Thyroid gland (tissue), 4 donors: Measurements from ENCODE around the gene RASSF8. TPM values are rescaled to one million over a fixed set of nuclear protein-coding genes. Genes with fewer than 3 reads are reported as not detected.

Experiments
- DNase-seq, 2 donors: peaks; one replicate each; pipeline ENCODE4 v3.0.0-alpha.2; 2019
- H3K27ac ChIP-seq, 3 donors: fragments of 200-600 bp; sonication (generic); 1 replicate in 2 of 3; 2 replicates in 1 of 3; pipeline ENCODE4 v1.5.1; 2016 to 2019; ENCODE audit warnings: mild to moderate bottlenecking in 1 of 3, moderate library complexity in 1 of 3
- H3K27me3 ChIP-seq: fragments of 200-600 bp; sonication (generic); one replicate; pipeline ENCODE4 v1.5.1; 2019
- H3K36me3 ChIP-seq, 2 donors: fragments of 200-600 bp; sonication (generic); one replicate each; pipeline ENCODE4 v1.5.1; 2016 to 2019
- H3K4me1 ChIP-seq, 2 donors: fragments of 200-600 bp; sonication (generic); one replicate each; pipeline ENCODE4 v1.5.1; 2017 to 2019
- H3K4me3 ChIP-seq, 3 donors: fragments of 200-600 bp; sonication (generic); replicated peaks in 1 of 3; 1 replicate in 2 of 3; 2 replicates in 1 of 3; pipeline ENCODE4 v1.5.1; 2016; ENCODE audit warnings: mild to moderate bottlenecking in 1 of 3
- H3K9me3 ChIP-seq: fragments of 200-600 bp; sonication (generic); one replicate; pipeline ENCODE4 v1.5.1; 2017
- POLR2A ChIP-seq, 2 donors: fragments of 450-650 bp; IDR thresholded peaks; one replicate each; pipeline ENCODE4 v1.6.1; 2017; ENCODE audit warnings: antibody characterized with exemption in 2 of 2, mild to moderate bottlenecking in 2 of 2, moderate library complexity in 1 of 2
- WGBS, 2 donors: methylation state at CpG; one replicate each; pipeline ENCODE4 v1.1.5; 2017; 5-methylcytosine and 5-hydroxymethylcytosine counted together
- intact Hi-C: fragments of 100-400 bp; cut with DNase I; formaldehyde crosslinking; loops from one replicate; pipeline ENCODE4 v1.15.1; 2023
- total RNA-seq, 4 donors: library from RNA; depleted of rRNA; stranded (reverse); fragments of >200 nt; gene quantifications; one replicate each; pipeline ENCODE4 v1.2.3, GENCODE V29; 2016
- TF ChIP-seq, protein P1 (sequence below), 6 experiments: fragments of 200-600 bp in 3 of 6; fragments of 450-650 bp in 3 of 6; sonication (generic) in 3 of 6; IDR thresholded peaks; one replicate each; pipeline ENCODE4 v1.5.1; 2016 to 2019; ENCODE audit warnings: antibody characterized with exemption in 6 of 6, mild to moderate bottlenecking in 2 of 6, inconsistent platforms in 1 of 6, moderate library complexity in 1 of 6

Gene RASSF8
- total RNA-seq, 4 donors from 2014 or later: 20.1 to 69.1 (median 33.5) TPM

DNA sequence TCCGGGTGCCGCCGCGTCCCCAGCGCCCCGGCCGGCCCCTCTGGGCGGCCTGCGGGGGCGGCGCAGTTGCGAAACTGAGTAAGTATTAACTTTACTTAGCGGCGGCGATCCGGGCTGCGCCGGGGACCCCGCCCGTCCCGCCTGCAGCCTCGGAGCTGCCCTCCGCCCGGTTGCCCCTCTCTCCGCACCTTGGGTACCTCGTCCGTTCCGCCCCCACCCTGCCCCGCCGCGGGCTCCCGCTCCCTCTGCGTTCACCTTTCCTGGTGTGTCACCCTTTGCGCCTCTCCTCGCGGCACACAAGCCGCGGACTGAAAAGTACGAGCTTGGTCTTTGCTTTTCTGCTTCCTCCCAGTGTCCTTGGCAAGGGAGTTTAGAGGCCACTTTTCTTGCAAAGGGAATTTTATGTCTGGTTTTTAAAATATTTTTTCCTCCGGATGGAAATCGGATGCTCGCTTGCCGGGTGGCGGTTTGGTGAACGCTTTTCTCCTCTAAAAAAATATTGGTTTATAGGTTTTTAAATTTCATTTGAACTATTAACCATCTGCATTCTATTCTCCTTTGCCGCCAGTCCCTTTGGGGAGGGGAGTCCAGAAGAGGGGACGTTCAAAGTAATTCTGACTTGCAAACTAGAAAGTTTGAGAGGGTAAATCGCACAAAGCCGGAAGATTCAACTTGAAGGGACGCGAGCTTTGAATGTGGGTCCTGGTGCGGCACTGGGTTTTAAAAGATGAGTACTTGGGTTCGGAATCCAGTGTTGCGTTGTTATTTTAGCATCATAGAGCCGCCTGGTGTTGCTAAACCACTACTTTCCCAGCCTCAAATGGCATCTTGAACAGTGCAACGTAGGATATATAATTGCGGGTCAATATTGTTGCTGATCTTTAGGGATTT is 834 bp downstream of the RASSF8 start:
- Histone ChIP-seq H3K36me3 (no peaks in the 10 kb centered on the region), H3K4me3 (peak overlapping the region; percentile 22 to 89 (median 62)), H3K27ac (peak overlapping the region; percentile 76 to 86 (median 85)), H3K9me3 (no peaks in the 10 kb centered on the region), H3K27me3 (no peaks in the 10 kb centered on the region), H3K4me1 (peaks cover 0 to 8% of the 10 kb centered on the region in 2 donors)
- TF ChIP-seq POLR2A (IDR thresholded peaks at IDR 0.05): no peak
- TF ChIP-seq, protein P1, sequence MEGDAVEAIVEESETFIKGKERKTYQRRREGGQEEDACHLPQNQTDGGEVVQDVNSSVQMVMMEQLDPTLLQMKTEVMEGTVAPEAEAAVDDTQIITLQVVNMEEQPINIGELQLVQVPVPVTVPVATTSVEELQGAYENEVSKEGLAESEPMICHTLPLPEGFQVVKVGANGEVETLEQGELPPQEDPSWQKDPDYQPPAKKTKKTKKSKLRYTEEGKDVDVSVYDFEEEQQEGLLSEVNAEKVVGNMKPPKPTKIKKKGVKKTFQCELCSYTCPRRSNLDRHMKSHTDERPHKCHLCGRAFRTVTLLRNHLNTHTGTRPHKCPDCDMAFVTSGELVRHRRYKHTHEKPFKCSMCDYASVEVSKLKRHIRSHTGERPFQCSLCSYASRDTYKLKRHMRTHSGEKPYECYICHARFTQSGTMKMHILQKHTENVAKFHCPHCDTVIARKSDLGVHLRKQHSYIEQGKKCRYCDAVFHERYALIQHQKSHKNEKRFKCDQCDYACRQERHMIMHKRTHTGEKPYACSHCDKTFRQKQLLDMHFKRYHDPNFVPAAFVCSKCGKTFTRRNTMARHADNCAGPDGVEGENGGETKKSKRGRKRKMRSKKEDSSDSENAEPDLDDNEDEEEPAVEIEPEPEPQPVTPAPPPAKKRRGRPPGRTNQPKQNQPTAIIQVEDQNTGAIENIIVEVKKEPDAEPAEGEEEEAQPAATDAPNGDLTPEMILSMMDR (IDR thresholded peaks at IDR 0.05): no peak
- peak; percentile 60 to 63 for DNase-seq
- intact Hi-C loops: loop anchor here (5.0 kb wide), 1 partner anchor 68 kb away; no protein-coding TSS in a partner anchor
- 0 to 1% methylated on average over 26 to 34 of the region's 57 CpGs for WGBS, 2 donors

- Histone ChIP-seq H3K9me3 (no peaks in the 10 kb centered on the region), H3K4me3 (peak overlapping the region in 2 of 3 donors; percentile 62 to 89), H3K27ac (no peak overlapping the region), H3K4me1 (peaks cover 0 to 8% of the 10 kb centered on the region in 2 donors), H3K36me3 (no peaks in the 10 kb centered on the region), H3K27me3 (no peaks in the 10 kb centered on the region)
- intact Hi-C loops: no loop called here
- peak; percentile 8 to 27 for DNase-seq
- WGBS, 2 donors: 23 to 39% methylated on average over 5 of the region's 5 CpGs
- TF ChIP-seq POLR2A (IDR thresholded peaks at IDR 0.05): no peak
- TF ChIP-seq, protein P1 (IDR thresholded peaks at IDR 0.05): no peak
These were observed 1.7 kb downstream of the RASSF8 start for GRCh38 chr12:25960143-25960542.

DNA sequence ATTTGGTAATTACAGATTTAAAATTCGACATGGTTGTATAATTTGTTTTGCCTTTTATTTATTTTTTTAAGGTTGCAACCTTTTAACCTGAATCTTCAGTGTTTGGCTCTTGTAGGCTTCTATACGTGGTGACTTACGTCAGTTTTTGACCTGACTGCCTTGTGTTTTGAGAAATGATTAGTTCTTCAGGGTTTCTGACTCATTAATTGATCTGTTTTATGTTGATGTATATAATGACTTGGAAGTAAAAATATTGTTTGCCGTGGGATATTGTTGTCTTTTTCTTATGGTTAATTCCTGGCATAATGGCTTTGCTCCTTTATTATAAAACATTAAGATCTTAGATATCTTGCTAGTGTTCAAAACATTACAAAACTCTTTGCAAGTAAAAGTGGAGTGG is 2.5 kb downstream of the RASSF8 start:
- no peaks in the 10 kb centered on the region for H3K27me3 ChIP-seq
- WGBS, 2 donors: 70 to 74% methylated on average over 4 of the region's 4 CpGs
- no peak for DNase-seq
- H3K4me3 ChIP-seq: no peak overlapping the region
- TF ChIP-seq, protein P1 (IDR thresholded peaks at IDR 0.05): no peak
- no peak for TF ChIP-seq POLR2A (IDR thresholded peaks at IDR 0.05)
- intact Hi-C loops: no loop called here
- no peak overlapping the region for H3K27ac ChIP-seq
- no peaks in the 10 kb centered on the region for H3K9me3 ChIP-seq
- H3K36me3 ChIP-seq: no peaks in the 10 kb centered on the region
- peaks cover 0 to 8% of the 10 kb centered on the region in 2 donors for H3K4me1 ChIP-seq

DNA sequence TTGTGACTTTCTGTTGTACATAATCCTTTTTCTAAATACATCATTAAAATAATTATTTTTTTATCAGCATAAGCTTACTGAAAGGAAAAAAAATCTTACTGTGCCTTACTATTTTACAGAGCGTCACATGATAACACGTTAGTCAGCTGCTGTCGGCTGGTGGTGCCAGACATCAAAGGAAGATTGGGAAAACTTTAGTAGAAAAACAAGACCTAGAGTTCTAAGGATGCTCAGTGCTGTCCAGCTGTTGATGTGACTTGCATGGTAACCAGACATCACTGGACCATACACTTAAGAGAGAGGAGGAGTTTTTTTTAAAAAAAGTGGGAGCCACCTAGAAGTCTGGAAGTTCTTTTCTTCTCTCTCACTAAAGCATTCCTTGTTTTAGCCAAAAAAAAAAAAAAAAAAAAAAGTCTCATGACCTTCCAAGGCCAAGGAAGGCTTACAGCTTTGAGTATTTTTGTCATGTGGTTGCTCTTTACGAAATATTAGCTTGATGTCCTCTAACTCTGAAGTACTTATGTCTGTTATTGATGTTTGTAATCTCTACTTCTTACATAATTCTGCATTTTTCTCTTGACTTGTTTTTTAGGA is 4.5 kb downstream of the RASSF8 start:
- TF ChIP-seq, protein P1 (IDR thresholded peaks at IDR 0.05): no peak
- no peak for TF ChIP-seq POLR2A (IDR thresholded peaks at IDR 0.05)
- H3K27me3 ChIP-seq: no peaks in the 10 kb centered on the region
- no peak for DNase-seq
- no peak overlapping the region for H3K4me3 ChIP-seq
- intact Hi-C loops: no loop called here
- H3K27ac ChIP-seq: peak overlapping the region in 1 of 3 donors; percentile 39
- H3K36me3 ChIP-seq: no peaks in the 10 kb centered on the region
- WGBS, 2 donors: 79 to 87% methylated on average over 4 of the region's 4 CpGs
- no peaks in the 10 kb centered on the region for H3K9me3 ChIP-seq
- H3K4me1 ChIP-seq: peaks cover 0 to 14% of the 10 kb centered on the region in 2 donors

- Histone ChIP-seq H3K27me3 (no peaks in the 10 kb centered on the region), H3K4me1 (peaks cover 2 to 11% of the 10 kb centered on the region in 2 donors), H3K36me3 (no peaks in the 10 kb centered on the region), H3K4me3 (no peak overlapping the region), H3K27ac (no peak overlapping the region), H3K9me3 (no peaks in the 10 kb centered on the region)
- intact Hi-C loops: no loop called here
- no peak for DNase-seq
- WGBS, 2 donors: 96 to 97% methylated on average over 1 of the region's 1 CpG
- no peak for TF ChIP-seq POLR2A (IDR thresholded peaks at IDR 0.05)
- TF ChIP-seq, protein P1 (IDR thresholded peaks at IDR 0.05): no peak
These were observed 7.2 kb downstream of the RASSF8 start for GRCh38 chr12:25965682-25966081.
